ENCODE results near the gene PADI4.

The PADI4 gene

GRCh38 chr1:17306921-17307320 is 1.1 kb upstream of the PADI4 start:
- TF ChIP-seq Cebpa-rat (IDR thresholded peaks at IDR 0.05), result no peak
- no peaks in the 10 kb centered on the region for H3K36me3 ChIP-seq
- H3K27me3 ChIP-seq, result no peaks in the 10 kb centered on the region
- no peak overlapping the region for H3K4me3 ChIP-seq
- H3K4me1 ChIP-seq, result peaks cover 13 to 60% (median 32%) of the 10 kb centered on the region in 10 experiments
- H3K4me2 ChIP-seq, result no peak overlapping the region
- no peaks in the 10 kb centered on the region for H4K20me1 ChIP-seq
- no peak overlapping the region for H3K9ac ChIP-seq
- H3K27ac ChIP-seq, result no peak overlapping the region
- peaks cover 12 to 19% (median 17%) of the 10 kb centered on the region in 11 experiments for H3K9me3 ChIP-seq (replicated peaks in 1 of 11)

- Histone ChIP-seq H3K4me2 (no peak overlapping the region), H3K9me3 (replicated peaks in 1 of 11) (peaks cover 8 to 15% (median 13%) of the 10 kb centered on the region in 11 experiments), H3K4me1 (peaks cover 13 to 65% (median 35%) of the 10 kb centered on the region in 10 experiments), H3K36me3 (no peaks in the 10 kb centered on the region), H3K27me3 (no peaks in the 10 kb centered on the region), H3K9ac (no peak overlapping the region), H3K4me3 (no peak overlapping the region), H3K27ac (no peak overlapping the region; a peak in 1 of 22 replicates), H4K20me1 (no peaks in the 10 kb centered on the region)
- TF ChIP-seq Cebpa-rat (IDR thresholded peaks at IDR 0.05), result no peak
These were observed 668 bp upstream of the PADI4 start for GRCh38 chr1:17307329-17307728.

GRCh38 chr1:17308593-17308992 is 596 bp downstream of the PADI4 start:
- Histone ChIP-seq H3K4me2 (peak overlapping the region in 6 of 11 experiments; percentile 21 to 54 (median 26); a peak in 7 of 22 replicates), H3K36me3 (no peaks in the 10 kb centered on the region), H4K20me1 (no peaks in the 10 kb centered on the region), H3K9ac (peak overlapping the region in 1 of 11 experiments; percentile 27; a peak in 3 of 22 replicates), H3K27ac (peak overlapping the region in 3 of 11 experiments; percentile 22 to 47 (median 24); a peak in 3 of 22 replicates), H3K4me1 (peaks cover 13 to 68% (median 36%) of the 10 kb centered on the region in 10 experiments), H3K4me3 (peak overlapping the region in 1 of 10 experiments; percentile 17; a peak in 1 of 20 replicates), H3K27me3 (no peaks in the 10 kb centered on the region), H3K9me3 (replicated peaks in 1 of 11) (peaks cover 0 to 2% (median under 1%) of the 10 kb centered on the region in 11 experiments; a peak in 8 of 22 replicates)
- TF ChIP-seq Cebpa-rat (IDR thresholded peaks at IDR 0.05), result no peak

- H4K20me1 ChIP-seq, result no peaks in the 10 kb centered on the region
- peaks cover 5 to 67% (median 28%) of the 10 kb centered on the region in 10 experiments for H3K4me1 ChIP-seq
- TF ChIP-seq Cebpa-rat (IDR thresholded peaks at IDR 0.05), result no peak
- peak overlapping the region in 4 of 11 experiments; percentile 15 to 43 (median 30); a peak in 6 of 22 replicates for H3K27ac ChIP-seq
- H3K9me3 ChIP-seq (replicated peaks in 1 of 11), result no peaks in the 10 kb centered on the region
- H3K27me3 ChIP-seq, result no peaks in the 10 kb centered on the region
- no peak overlapping the region for H3K4me3 ChIP-seq
- H3K4me2 ChIP-seq, result peak overlapping the region in 9 of 11 experiments; percentile 5 to 46 (median 24); a peak in 13 of 22 replicates
- no peaks in the 10 kb centered on the region for H3K36me3 ChIP-seq
- no peak overlapping the region; a peak in 1 of 22 replicates for H3K9ac ChIP-seq
These were observed 1.6 kb downstream of the PADI4 start for GRCh38 chr1:17309426-17310067.

GRCh38 chr1:17310068-17310640 is 2.2 kb downstream of the PADI4 start:
- no peak for TF ChIP-seq Cebpa-rat (IDR thresholded peaks at IDR 0.05)
- H3K27ac ChIP-seq, result peak overlapping the region in 2 of 11 experiments; percentile 23 to 38; a peak in 4 of 22 replicates
- no peak overlapping the region for H3K4me3 ChIP-seq
- H3K9ac ChIP-seq, result no peak overlapping the region
- peak overlapping the region in 8 of 11 experiments; percentile 4 to 46 (median 25); a peak in 7 of 22 replicates for H3K4me2 ChIP-seq
- no peaks in the 10 kb centered on the region for H3K36me3 ChIP-seq
- H4K20me1 ChIP-seq, result no peaks in the 10 kb centered on the region
- H3K4me1 ChIP-seq, result peaks cover 0 to 63% (median 22%) of the 10 kb centered on the region in 10 experiments; a peak in 17 of 20 replicates
- H3K27me3 ChIP-seq, result no peaks in the 10 kb centered on the region
- H3K9me3 ChIP-seq (replicated peaks in 1 of 11), result no peaks in the 10 kb centered on the region

GRCh38 chr1:17313530-17314309 is 5.7 kb downstream of the PADI4 start:
- H3K27ac ChIP-seq, result no peak overlapping the region
- no peak overlapping the region for H3K4me3 ChIP-seq
- H4K20me1 ChIP-seq, result no peaks in the 10 kb centered on the region
- H3K9me3 ChIP-seq (replicated peaks in 1 of 11), result no peaks in the 10 kb centered on the region
- H3K4me2 ChIP-seq, result no peak overlapping the region
- TF ChIP-seq Cebpa-rat (IDR thresholded peaks at IDR 0.05), result no peak
- no peaks in the 10 kb centered on the region for H3K36me3 ChIP-seq
- peaks cover 0 to 51% (median 20%) of the 10 kb centered on the region in 10 experiments; a peak in 16 of 20 replicates for H3K4me1 ChIP-seq
- H3K27me3 ChIP-seq, result no peaks in the 10 kb centered on the region
- no peak overlapping the region for H3K9ac ChIP-seq

GRCh38 chr1:17314491-17314971 is 6.5 kb downstream of the PADI4 start:
- Histone ChIP-seq H3K36me3 (no peaks in the 10 kb centered on the region), H4K20me1 (no peaks in the 10 kb centered on the region), H3K4me3 (no peak overlapping the region), H3K27me3 (no peaks in the 10 kb centered on the region), H3K9ac (no peak overlapping the region), H3K27ac (no peak overlapping the region), H3K9me3 (replicated peaks in 1 of 11) (0 out of 22 replicates have a peak, but pooled peaks cover 0 to under 1% (median 0%) of the 10 kb centered on the region in 11 experiments), H3K4me1 (peaks cover 0 to 43% (median 14%) of the 10 kb centered on the region in 10 experiments; a peak in 16 of 20 replicates), H3K4me2 (no peak overlapping the region)
- no peak for TF ChIP-seq Cebpa-rat (IDR thresholded peaks at IDR 0.05)

GRCh38 chr1:17315542-17316130 is 7.6 kb downstream of the PADI4 start:
- Histone ChIP-seq H3K9ac (no peak overlapping the region), H4K20me1 (no peaks in the 10 kb centered on the region), H3K27me3 (no peaks in the 10 kb centered on the region), H3K9me3 (replicated peaks in 1 of 11) (peaks cover 0 to 7% (median 0%) of the 10 kb centered on the region in 11 experiments; a peak in 1 of 22 replicates), H3K36me3 (no peaks in the 10 kb centered on the region), H3K27ac (no peak overlapping the region), H3K4me1 (peaks cover 0 to 32% (median 10%) of the 10 kb centered on the region in 10 experiments; a peak in 10 of 20 replicates), H3K4me2 (no peak overlapping the region), H3K4me3 (no peak overlapping the region)
- TF ChIP-seq Cebpa-rat (IDR thresholded peaks at IDR 0.05), result no peak
